NB4 (cell line): Measurements from ENCODE around the gene OSTC.

Source experiments
- DNase-seq: peaks from one replicate; pipeline ENCODE4 v3.0.0; 2010; ENCODE audit warnings: low read depth
- H3K4me3 ChIP-seq: one replicate; pipeline ENCODE4 v1.5.1; 2011; ENCODE audit warnings: mild to moderate bottlenecking, low read depth, low read length, moderate library complexity
- CTCF ChIP-seq: IDR thresholded peaks from one replicate; pipeline ENCODE4 v1.5.1; 2012; ENCODE audit warnings: low read depth, low read length
- MAX ChIP-seq: IDR thresholded peaks from 2 replicates; pipeline ENCODE4 v1.6.1; 2011; ENCODE audit warnings: low read depth, low read length
- MYC ChIP-seq: IDR thresholded peaks from 2 replicates; pipeline ENCODE4 v1.6.1; 2011; ENCODE audit warnings: low read depth, low read length
- POLR2A ChIP-seq: IDR thresholded peaks from 2 replicates; pipeline ENCODE4 v1.6.1; 2011; ENCODE audit warnings: mild to moderate bottlenecking; ENCODE audit not compliant: insufficient read length; ENCODE audit errors: extremely low read depth

The OSTC gene

GRCh38 chr4:108624263-108625056 is 25.9 kb upstream of the OSTC start:
- TF ChIP-seq CTCF: no peak
- TF ChIP-seq MAX: no peak
- no peak for TF ChIP-seq MYC
- TF ChIP-seq POLR2A: no peak
- peak overlapping the region; percentile 96 for H3K4me3 ChIP-seq

GRCh38 chr4:108626056-108626455 is 24.3 kb upstream of the OSTC start:
- DNase-seq: no peak
- TF ChIP-seq POLR2A (no peak), CTCF (no peak), MAX (no peak), MYC (no peak)
- H3K4me3 ChIP-seq: no peak overlapping the region

More at GRCh38 chr4:108624263-108625056, 25.9 kb upstream of the OSTC start:
- DNase-seq: no peak

GRCh38 chr4:108628411-108628810 is 22.0 kb upstream of the OSTC start:
- no peak overlapping the region for H3K4me3 ChIP-seq
- TF ChIP-seq POLR2A: no peak
- TF ChIP-seq MYC: no peak
- TF ChIP-seq CTCF: no peak
- no peak for TF ChIP-seq MAX
- DNase-seq: no peak

- no peak for DNase-seq
- no peak overlapping the region for H3K4me3 ChIP-seq
- TF ChIP-seq MYC: no peak
Measured at GRCh38 chr4:108635070-108635655, 15.2 kb upstream of the OSTC start.

GRCh38 chr4:108636246-108636645 is 14.2 kb upstream of the OSTC start:
- H3K4me3 ChIP-seq: no peak overlapping the region
- TF ChIP-seq MAX (no peak), MYC (no peak), POLR2A (no peak), CTCF (no peak)
- DNase-seq: no peak

- DNase-seq: no peak
- TF ChIP-seq CTCF (no peak), POLR2A (no peak), MAX (no peak)
- no peak overlapping the region for H3K4me3 ChIP-seq
Measured at GRCh38 chr4:108637856-108638255, 12.5 kb upstream of the OSTC start.
